ENCODE data around the gene SLC25A34.

The SLC25A34 gene

GRCh38 chr1:15753776-15754175 lies 17.7 kb downstream of the SLC25A34 start:
- DNase-seq (ENCODE audit: low spot score): no peak
- no peak for TF ChIP-seq CTCF (IDR thresholded peaks at IDR 0.05; ENCODE audit: extremely low read depth, missing control alignments)

DNA sequence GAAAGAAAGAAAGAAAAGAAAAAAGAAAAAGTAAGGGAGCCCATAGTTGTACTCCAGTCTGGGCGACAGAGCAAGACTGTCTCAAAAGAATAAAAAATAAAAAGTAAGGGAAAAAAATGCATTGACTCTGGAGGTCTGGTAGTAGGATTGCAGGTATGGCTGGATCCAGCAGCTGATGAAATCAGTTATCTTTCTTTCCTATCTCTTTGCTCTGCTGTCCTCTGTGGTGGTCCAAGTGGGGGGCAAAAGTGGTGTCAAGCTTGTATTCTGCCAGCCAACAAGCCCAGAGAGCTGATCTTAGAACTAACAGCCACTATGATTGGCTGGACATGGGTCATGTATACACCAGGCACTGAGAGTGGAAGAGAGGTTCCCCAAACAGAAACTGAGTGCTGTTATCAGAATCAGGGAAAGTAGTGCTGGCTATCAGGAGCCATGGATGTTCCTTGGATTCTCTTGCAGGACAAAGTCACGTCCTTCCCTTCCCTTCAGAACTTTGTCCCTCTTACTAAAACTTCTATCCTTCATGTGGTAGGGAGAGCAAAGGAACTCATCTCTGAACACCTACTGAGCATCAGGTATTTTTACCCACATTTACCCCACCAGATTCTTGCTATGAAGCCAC lies 19.1 kb downstream of the SLC25A34 start:
- TF ChIP-seq CTCF (IDR thresholded peaks at IDR 0.05; ENCODE audit: extremely low read depth, missing control alignments): no peak
- no peak for DNase-seq (ENCODE audit: low spot score)

- TF ChIP-seq CTCF (IDR thresholded peaks at IDR 0.05; ENCODE audit: extremely low read depth, missing control alignments): no peak
- DNase-seq (ENCODE audit: low spot score): no peak
These were observed 19.6 kb downstream of the SLC25A34 start for GRCh38 chr1:15755646-15756040.

- DNase-seq (ENCODE audit: low spot score): no peak
- no peak for TF ChIP-seq CTCF (IDR thresholded peaks at IDR 0.05; ENCODE audit: extremely low read depth, missing control alignments)
These were observed 20.3 kb downstream of the SLC25A34 start for GRCh38 chr1:15756143-15757015.

- TF ChIP-seq CTCF (IDR thresholded peaks at IDR 0.05; ENCODE audit: extremely low read depth, missing control alignments): no peak
- DNase-seq (ENCODE audit: low spot score): peak; percentile 23
These were observed 21.0 kb downstream of the SLC25A34 start for GRCh38 chr1:15757016-15757543.

DNA sequence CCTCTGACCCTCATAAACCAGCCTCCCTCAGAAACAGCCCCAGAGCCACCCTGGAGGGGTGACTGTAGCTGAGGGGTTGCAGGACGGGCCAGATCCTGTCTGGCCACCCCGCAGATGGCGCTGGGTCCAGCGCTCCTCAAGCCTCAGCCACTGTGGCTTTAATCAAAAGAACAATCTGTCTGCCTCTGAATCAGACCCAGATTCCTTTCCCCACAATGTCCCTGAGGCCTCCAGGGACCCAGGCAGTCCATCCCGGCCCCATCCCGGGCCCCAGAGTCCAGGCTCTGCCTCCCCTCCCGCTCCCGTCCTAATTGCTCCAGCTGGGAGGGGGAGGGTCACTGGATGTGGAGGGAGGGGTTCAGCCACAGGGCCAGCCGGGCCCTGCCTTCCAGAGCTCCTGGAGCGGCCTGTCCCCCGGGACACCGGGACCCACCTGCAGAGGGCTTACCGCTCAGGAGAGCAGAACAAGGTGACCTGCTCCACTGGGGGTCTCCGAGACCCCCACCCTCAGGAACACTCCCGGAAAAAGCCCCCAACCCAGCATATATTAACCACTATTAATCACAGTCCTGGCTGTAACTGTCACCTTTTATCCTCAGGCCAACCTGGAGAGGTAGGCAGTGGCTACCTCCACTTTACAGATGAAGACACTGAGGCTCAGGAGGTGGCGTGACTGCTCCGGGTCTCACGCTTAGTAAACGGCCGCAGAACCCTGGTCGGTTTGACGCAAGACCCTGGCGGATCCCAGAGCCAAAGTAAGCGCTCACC lies 21.7 kb downstream of the SLC25A34 start:
- no peak for TF ChIP-seq CTCF (IDR thresholded peaks at IDR 0.05; ENCODE audit: extremely low read depth, missing control alignments)
- DNase-seq (ENCODE audit: low spot score): peak; percentile 49

Measured in GM20000 (cell line).